Measurements from ENCODE around the gene RYR2.
"Not testable (repeated sequence)": the region's sequence is repeated elsewhere in the genome, so short reads cannot be mapped to it uniquely, and the experiment has no call there.

RYR2 gene

GRCh38 chr1:237281481-237281880 is 239.5 kb downstream of the RYR2 start:
- DNase-seq, result no peak

GRCh38 chr1:237282208-237282783 is 240.3 kb downstream of the RYR2 start:
- DNase-seq, result no peak

- DNase-seq, result no peak
Observed at GRCh38 chr1:237287876-237288521, 246.0 kb downstream of the RYR2 start.

- DNase-seq, result no peak
Observed at GRCh38 chr1:237293804-237294203, 251.8 kb downstream of the RYR2 start.

GRCh38 chr1:237296861-237297260 is 254.9 kb downstream of the RYR2 start:
- DNase-seq, result no peak

- DNase-seq, result no peak
Observed at GRCh38 chr1:237300642-237301041, 258.7 kb downstream of the RYR2 start.

GRCh38 chr1:237303929-237304328 is 261.9 kb downstream of the RYR2 start:
- DNase-seq, result no peak

GRCh38 chr1:237306726-237307125 is 264.7 kb downstream of the RYR2 start:
- DNase-seq, result no peak

- DNase-seq, result no peak
Observed at GRCh38 chr1:237309595-237310118, 267.7 kb downstream of the RYR2 start.

- DNase-seq, result no peak
Observed at GRCh38 chr1:237316352-237316751, 274.4 kb downstream of the RYR2 start.

GRCh38 chr1:237318748-237319147 is 276.8 kb downstream of the RYR2 start:
- no peak for DNase-seq

GRCh38 chr1:237320890-237321289 is 278.9 kb downstream of the RYR2 start:
- no peak for DNase-seq

GRCh38 chr1:237324226-237324625 is 282.2 kb downstream of the RYR2 start:
- DNase-seq, result no peak

- DNase-seq, result no peak
Observed at GRCh38 chr1:237327061-237327460, 285.1 kb downstream of the RYR2 start.

- no peak for DNase-seq
Observed at GRCh38 chr1:237340892-237341291, 298.9 kb downstream of the RYR2 start.

- no peak for DNase-seq
Observed at GRCh38 chr1:237341391-237341790, 299.4 kb downstream of the RYR2 start.

GRCh38 chr1:237342730-237343129 is 300.7 kb downstream of the RYR2 start:
- DNase-seq, result no peak

- DNase-seq, result no peak
Observed at GRCh38 chr1:237352747-237353146, 310.8 kb downstream of the RYR2 start.

- DNase-seq, result no peak
Observed at GRCh38 chr1:237353918-237354317, 311.9 kb downstream of the RYR2 start.

- DNase-seq, result no peak
Observed at GRCh38 chr1:237355022-237355421, 313.0 kb downstream of the RYR2 start.

- no peak for DNase-seq
Observed at GRCh38 chr1:237358555-237358954, 316.6 kb downstream of the RYR2 start.

- no peak for DNase-seq
Observed at GRCh38 chr1:237367758-237368157, 325.8 kb downstream of the RYR2 start.

- not testable (repeated sequence) for DNase-seq
Observed at GRCh38 chr1:237371477-237371876, 329.5 kb downstream of the RYR2 start.

- DNase-seq, result no peak
Observed at GRCh38 chr1:237383791-237384190, 341.8 kb downstream of the RYR2 start.

- no peak for DNase-seq
Observed at GRCh38 chr1:237384213-237384612, 342.2 kb downstream of the RYR2 start.
